ENCODE results near the gene CYTH4. TPM values are rescaled to one million over a fixed set of nuclear protein-coding genes. Genes with fewer than 3 reads are reported as not detected.

Gene CYTH4
- total and polyA plus RNA-seq, 10 of the 15 experiments (the other 5 are each of a cell fraction or from before 2014, with no cell fraction given) = 1.5 to 27.3 (median 16.9) TPM

DNA sequence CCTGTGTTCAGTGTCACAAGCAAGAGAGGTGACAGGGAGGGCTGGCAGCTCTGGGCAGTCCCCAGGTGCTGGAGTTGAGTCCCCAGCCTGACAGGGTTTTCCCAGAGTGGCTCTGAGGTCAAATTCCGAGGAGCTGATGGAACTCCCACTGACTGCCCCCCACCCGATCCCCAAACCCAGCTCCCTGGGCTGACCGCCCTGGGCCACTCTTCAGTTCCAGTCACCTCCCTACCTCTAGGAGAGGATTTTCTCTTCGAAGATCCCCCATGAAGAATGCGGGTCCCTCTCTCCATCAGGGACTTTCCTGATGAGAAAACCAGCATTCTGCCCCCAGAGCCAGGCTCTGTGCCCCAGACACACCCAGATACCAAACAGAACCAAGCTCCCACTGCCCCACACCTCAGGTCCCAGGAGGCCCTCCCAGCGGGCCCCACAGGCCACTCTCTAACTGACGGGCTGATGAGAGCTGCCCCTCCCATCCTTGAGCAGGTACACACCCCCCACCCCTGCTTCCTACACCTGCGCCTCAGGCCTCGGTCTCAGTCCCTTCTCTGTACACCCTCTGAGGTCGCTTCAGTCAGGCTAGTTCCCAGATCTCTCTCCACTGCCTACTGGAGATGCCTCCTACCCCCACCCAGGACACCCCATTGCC is 26.1 kb upstream of the CYTH4 start (continued):
- TF ChIP-seq EED (IDR thresholded peaks at IDR 0.05; ENCODE audit: low read depth) (0 out of 2 replicates have a peak, but pooled peaks have one; percentile 40), NR2F1 (conservative IDR thresholded peaks at IDR 0.05) (0 out of 2 replicates have a peak, but pooled peaks have one; percentile 57), IKZF2 (IDR thresholded peaks at IDR 0.05) (peak in 1 of 2 experiments; percentile 54; a peak in 1 of 4 replicates)

GRCh38 chr22:37258005-37258752 is 24.1 kb upstream of the CYTH4 start:
- no peak overlapping the region for H3K9ac ChIP-seq (ENCODE audit: control insufficient read depth, insufficient read depth, low read length)
- H3K9me3 ChIP-seq (replicated peaks; ENCODE audit: control insufficient read depth, insufficient read depth, low read length) = no peaks in the 10 kb centered on the region; the same call in 2 of the 3 replicates
- 93% methylated on average over 9 of the region's 9 CpGs for WGBS (ENCODE audit: insufficient coverage, insufficient replicate concordance, low lambda C conversion rate, missing lambda C conversion rate)
- CTCF ChIA-PET = interaction anchor here (1.3 to 5.9 kb wide), 16 partner anchors 9 to 309 kb away, joined by 3 to 265 read pairs (median 33); partner anchors contain the start of gene RAC2
- H2AFZ ChIP-seq (ENCODE audit: control insufficient read depth, low read depth, low read length) = no peak overlapping the region
- H3K27ac ChIP-seq (ENCODE audit: control insufficient read depth, insufficient read depth) = no peak overlapping the region
- H3K4me1 ChIP-seq (ENCODE audit: control insufficient read depth, insufficient read depth, low read length) = peaks cover 8% of the 10 kb centered on the region; the same call in 1 of the 2 replicates
- POLR2A ChIA-PET = interaction anchor here (1.0 to 2.9 kb wide), 3 partner anchors 16 to 54 kb away, joined by 3 to 51 read pairs (median 5); partner anchors contain the start of gene RAC2
- no peaks in the 10 kb centered on the region for H4K20me1 ChIP-seq (ENCODE audit: control insufficient read depth, insufficient read depth)
- no peak overlapping the region for H3K4me3 ChIP-seq
- no peaks in the 10 kb centered on the region for H3K27me3 ChIP-seq (replicated peaks in 1 of 2; ENCODE audit: control insufficient read depth in 2 of 2, insufficient read depth in 2 of 2, low read length in 1 of 2)
- DNase-seq (ENCODE audit: low read depth, low spot score) = no peak
- intact Hi-C loops (cut with micrococcal nuclease; ENCODE audit: unreplicated experiment) = loop anchor here (1.0 kb wide), 1 partner anchor 43 kb away; no protein-coding TSS in a partner anchor
- FAIRE-seq = no peak
- SMC1A ChIA-PET (ENCODE audit: uncharacterized antibody, unreplicated experiment) = interaction anchor here (1.1 to 5.9 kb wide), 10 partner anchors 7 to 199 kb away, joined by 3 to 165 read pairs (median 30); partner anchors contain the start of gene RAC2
- no TSS peak for BruUV-seq (replicated peaks)
- RAD21 ChIA-PET (ENCODE audit: unreplicated experiment) = interaction anchor here (1.2 to 4.9 kb wide), 8 partner anchors 10 to 95 kb away, joined by 5 to 132 read pairs (median 33); partner anchors contain the start of gene RAC2
- ATAC-seq = no peak
- H3K79me2 ChIP-seq (ENCODE audit: control insufficient read depth, insufficient read depth, low read length) = no peaks in the 10 kb centered on the region
- H3K36me3 ChIP-seq (ENCODE audit: control insufficient read depth in 2 of 2, insufficient read depth in 2 of 2, low read length in 1 of 2) = no peaks in the 10 kb centered on the region
- no peak overlapping the region for H3K4me2 ChIP-seq (ENCODE audit: control insufficient read depth, insufficient read depth)
- in situ Hi-C loops (cut with MboI) = no loop called here
- TF ChIP-seq PAX8 (IDR thresholded peaks at IDR 0.05) (no peak), POU2F2 (IDR thresholded peaks at IDR 0.05; ENCODE audit: borderline replicate concordance, low read depth, low read length) (no peak), ZBTB11 (CRISPR knock-in tag; IDR thresholded peaks at IDR 0.05) (no peak), GABPA (IDR thresholded peaks at IDR 0.05; ENCODE audit: low read depth) (no peak), DPF2 (IDR thresholded peaks at IDR 0.05) (no peak), KDM1A (IDR thresholded peaks at IDR 0.05; ENCODE audit: borderline replicate concordance) (no peak), POLR2AphosphoS5 (IDR thresholded peaks at IDR 0.05; ENCODE audit: low read length) (no peak), IRF4 (IDR thresholded peaks at IDR 0.05; ENCODE audit: low read depth, low read length) (no peak), HDGF (IDR thresholded peaks at IDR 0.05) (no peak), ATF7 (IDR thresholded peaks at IDR 0.05; ENCODE audit: low read depth) (no peak)
- TF ChIP-seq, protein P1, sequence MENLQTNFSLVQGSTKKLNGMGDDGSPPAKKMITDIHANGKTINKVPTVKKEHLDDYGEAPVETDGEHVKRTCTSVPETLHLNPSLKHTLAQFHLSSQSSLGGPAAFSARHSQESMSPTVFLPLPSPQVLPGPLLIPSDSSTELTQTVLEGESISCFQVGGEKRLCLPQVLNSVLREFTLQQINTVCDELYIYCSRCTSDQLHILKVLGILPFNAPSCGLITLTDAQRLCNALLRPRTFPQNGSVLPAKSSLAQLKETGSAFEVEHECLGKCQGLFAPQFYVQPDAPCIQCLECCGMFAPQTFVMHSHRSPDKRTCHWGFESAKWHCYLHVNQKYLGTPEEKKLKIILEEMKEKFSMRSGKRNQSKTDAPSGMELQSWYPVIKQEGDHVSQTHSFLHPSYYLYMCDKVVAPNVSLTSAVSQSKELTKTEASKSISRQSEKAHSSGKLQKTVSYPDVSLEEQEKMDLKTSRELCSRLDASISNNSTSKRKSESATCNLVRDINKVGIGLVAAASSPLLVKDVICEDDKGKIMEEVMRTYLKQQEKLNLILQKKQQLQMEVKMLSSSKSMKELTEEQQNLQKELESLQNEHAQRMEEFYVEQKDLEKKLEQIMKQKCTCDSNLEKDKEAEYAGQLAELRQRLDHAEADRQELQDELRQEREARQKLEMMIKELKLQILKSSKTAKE (IDR thresholded peaks at IDR 0.05; ENCODE audit: low read depth, poor library complexity, severe bottlenecking) = no peak
- TF ChIP-seq, protein P2, sequence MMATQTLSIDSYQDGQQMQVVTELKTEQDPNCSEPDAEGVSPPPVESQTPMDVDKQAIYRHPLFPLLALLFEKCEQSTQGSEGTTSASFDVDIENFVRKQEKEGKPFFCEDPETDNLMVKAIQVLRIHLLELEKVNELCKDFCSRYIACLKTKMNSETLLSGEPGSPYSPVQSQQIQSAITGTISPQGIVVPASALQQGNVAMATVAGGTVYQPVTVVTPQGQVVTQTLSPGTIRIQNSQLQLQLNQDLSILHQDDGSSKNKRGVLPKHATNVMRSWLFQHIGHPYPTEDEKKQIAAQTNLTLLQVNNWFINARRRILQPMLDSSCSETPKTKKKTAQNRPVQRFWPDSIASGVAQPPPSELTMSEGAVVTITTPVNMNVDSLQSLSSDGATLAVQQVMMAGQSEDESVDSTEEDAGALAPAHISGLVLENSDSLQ (IDR thresholded peaks at IDR 0.05) = no peak

All from GM12878 (cell line).